EL (cell line): ENCODE results near the gene OGDHL.
A peak's percentile ranks its signal among the peaks of the same experiment; 100 is the strongest.
"Not testable (repeated sequence)": the region's sequence is repeated elsewhere in the genome, so short reads cannot be mapped to it uniquely, and the experiment has no call there.

ENCODE experiments used
- DNase-seq: peaks from one replicate; pipeline ENCODE4 v3.0.0-alpha.2; 2016

Gene OGDHL

GRCh38 chr10:49761789-49762565, at the start of gene OGDHL:
Gene OGDHL (minus strand): TSS chr10:49762323. CDS start chr10:49758592, 3,731 bp downstream.
- peak; percentile 49 for DNase-seq

GRCh38 chr10:49803988-49804387, 41.9 kb upstream of the OGDHL start:
- peak; percentile 16 for DNase-seq

- DNase-seq: no peak
Measured at GRCh38 chr10:49798275-49798674, 36.2 kb upstream of the OGDHL start.

GRCh38 chr10:49791100-49791499, 29.0 kb upstream of the OGDHL start:
- no peak for DNase-seq

- no peak for DNase-seq
Measured at GRCh38 chr10:49784681-49785080, 22.6 kb upstream of the OGDHL start.

- no peak for DNase-seq
Measured at GRCh38 chr10:49783645-49784044, 21.5 kb upstream of the OGDHL start.

- DNase-seq: peak; percentile 44
Measured at GRCh38 chr10:49781247-49781646, 19.1 kb upstream of the OGDHL start.

GRCh38 chr10:49778197-49778596, 16.1 kb upstream of the OGDHL start:
- no peak for DNase-seq

GRCh38 chr10:49776851-49777250, 14.7 kb upstream of the OGDHL start:
- DNase-seq: no peak

GRCh38 chr10:49775014-49775413, 12.9 kb upstream of the OGDHL start:
- DNase-seq: no peak

GRCh38 chr10:49772944-49773343, 10.8 kb upstream of the OGDHL start:
- not testable (repeated sequence) for DNase-seq

GRCh38 chr10:49771046-49771445, 8.9 kb upstream of the OGDHL start:
- DNase-seq: not testable (repeated sequence)

GRCh38 chr10:49769692-49770091, 7.6 kb upstream of the OGDHL start:
- DNase-seq: no peak

GRCh38 chr10:49768731-49769130, 6.6 kb upstream of the OGDHL start:
- no peak for DNase-seq

GRCh38 chr10:49768329-49768728, 6.2 kb upstream of the OGDHL start:
- DNase-seq: no peak

- no peak for DNase-seq
Measured at GRCh38 chr10:49767752-49768151, 5.6 kb upstream of the OGDHL start.

- no peak for DNase-seq
Measured at GRCh38 chr10:49766484-49766883, 4.4 kb upstream of the OGDHL start.

- DNase-seq: no peak
Measured at GRCh38 chr10:49762566-49762877, 399 bp upstream of the OGDHL start.

- DNase-seq: no peak
Measured at GRCh38 chr10:49761201-49761788, 828 bp downstream of the OGDHL start.

- no peak for DNase-seq
Measured at GRCh38 chr10:49760789-49761188, 1.3 kb downstream of the OGDHL start.

- no peak for DNase-seq
Measured at GRCh38 chr10:49759787-49760551, 2.2 kb downstream of the OGDHL start.

- DNase-seq: no peak
Measured at GRCh38 chr10:49758249-49758930, 3.7 kb downstream of the OGDHL start.

- no peak for DNase-seq
Measured at GRCh38 chr10:49756641-49757040, 5.5 kb downstream of the OGDHL start.
